Osteocyte (in vitro differentiated cells): Measurements from ENCODE around the gene CDK6. TPM values are rescaled to one million over a fixed set of nuclear protein-coding genes. Genes with fewer than 3 reads are reported as not detected.

ENCODE experiments used
- DNase-seq: peaks from one replicate; pipeline ENCODE4 v3.0.0; 2021; ENCODE audit warnings: mixed read lengths; ENCODE audit not compliant: unreplicated experiment; ENCODE audit errors: extremely low spot score
- H3K27ac Mint-ChIP-seq: one replicate; pipeline ENCODE4 v1.8.0; 2021; ENCODE audit warnings: mild to moderate bottlenecking, mixed read lengths; ENCODE audit not compliant: unreplicated experiment
- H3K27me3 Mint-ChIP-seq: one replicate; pipeline ENCODE4 v1.8.0; 2021; ENCODE audit warnings: mixed read lengths; ENCODE audit not compliant: unreplicated experiment
- H3K36me3 Mint-ChIP-seq: one replicate; pipeline ENCODE4 v1.8.0; 2021; ENCODE audit warnings: mixed read lengths; ENCODE audit not compliant: unreplicated experiment
- H3K4me1 Mint-ChIP-seq: one replicate; pipeline ENCODE4 v1.8.0; 2021; ENCODE audit warnings: mixed read lengths; ENCODE audit not compliant: unreplicated experiment
- H3K4me3 Mint-ChIP-seq: one replicate; pipeline ENCODE4 v1.8.0; 2021; ENCODE audit warnings: mild to moderate bottlenecking, moderate library complexity, mixed read lengths; ENCODE audit not compliant: unreplicated experiment
- H3K9me3 Mint-ChIP-seq: one replicate; pipeline ENCODE4 v1.8.0; 2021; ENCODE audit warnings: mixed read lengths; ENCODE audit not compliant: unreplicated experiment
- total RNA-seq: library from RNA; stranded (reverse); gene quantifications from 2 replicates; pipeline ENCODE4 v1.2.1, GENCODE V29; 2021
- TF ChIP-seq, protein P1 (sequence below): fragments of 200-600 bp; sonication (generic); IDR thresholded peaks from 2 replicates; pipeline ENCODE4 v1.5.0; 2021; ENCODE audit warnings: antibody characterized with exemption, mild to moderate bottlenecking, moderate library complexity

CDK6 gene
- total RNA-seq, 1 donor from 2014 or later: 53.6 TPM

GRCh38 chr7:92653136-92653535, 183.2 kb downstream of the CDK6 start:
- peaks cover 2% of the 10 kb centered on the region for H3K36me3 Mint-ChIP-seq
- TF ChIP-seq, protein P1, sequence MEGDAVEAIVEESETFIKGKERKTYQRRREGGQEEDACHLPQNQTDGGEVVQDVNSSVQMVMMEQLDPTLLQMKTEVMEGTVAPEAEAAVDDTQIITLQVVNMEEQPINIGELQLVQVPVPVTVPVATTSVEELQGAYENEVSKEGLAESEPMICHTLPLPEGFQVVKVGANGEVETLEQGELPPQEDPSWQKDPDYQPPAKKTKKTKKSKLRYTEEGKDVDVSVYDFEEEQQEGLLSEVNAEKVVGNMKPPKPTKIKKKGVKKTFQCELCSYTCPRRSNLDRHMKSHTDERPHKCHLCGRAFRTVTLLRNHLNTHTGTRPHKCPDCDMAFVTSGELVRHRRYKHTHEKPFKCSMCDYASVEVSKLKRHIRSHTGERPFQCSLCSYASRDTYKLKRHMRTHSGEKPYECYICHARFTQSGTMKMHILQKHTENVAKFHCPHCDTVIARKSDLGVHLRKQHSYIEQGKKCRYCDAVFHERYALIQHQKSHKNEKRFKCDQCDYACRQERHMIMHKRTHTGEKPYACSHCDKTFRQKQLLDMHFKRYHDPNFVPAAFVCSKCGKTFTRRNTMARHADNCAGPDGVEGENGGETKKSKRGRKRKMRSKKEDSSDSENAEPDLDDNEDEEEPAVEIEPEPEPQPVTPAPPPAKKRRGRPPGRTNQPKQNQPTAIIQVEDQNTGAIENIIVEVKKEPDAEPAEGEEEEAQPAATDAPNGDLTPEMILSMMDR: no peak

GRCh38 chr7:92652536-92652935, 183.8 kb downstream of the CDK6 start:
- no peak overlapping the region for H3K4me3 Mint-ChIP-seq
- no peaks in the 10 kb centered on the region for H3K9me3 Mint-ChIP-seq
- peaks cover 2% of the 10 kb centered on the region for H3K36me3 Mint-ChIP-seq
- TF ChIP-seq, protein P1: no peak
- no peak for DNase-seq
- H3K27ac Mint-ChIP-seq: no peak overlapping the region
- no peaks in the 10 kb centered on the region for H3K4me1 Mint-ChIP-seq
- no peaks in the 10 kb centered on the region for H3K27me3 Mint-ChIP-seq

More at GRCh38 chr7:92653136-92653535, 183.2 kb downstream of the CDK6 start:
- Mint-ChIP-seq H3K4me3 (no peak overlapping the region), H3K27me3 (no peaks in the 10 kb centered on the region), H3K4me1 (no peaks in the 10 kb centered on the region), H3K9me3 (no peaks in the 10 kb centered on the region), H3K27ac (no peak overlapping the region)
- no peak for DNase-seq

DNA sequence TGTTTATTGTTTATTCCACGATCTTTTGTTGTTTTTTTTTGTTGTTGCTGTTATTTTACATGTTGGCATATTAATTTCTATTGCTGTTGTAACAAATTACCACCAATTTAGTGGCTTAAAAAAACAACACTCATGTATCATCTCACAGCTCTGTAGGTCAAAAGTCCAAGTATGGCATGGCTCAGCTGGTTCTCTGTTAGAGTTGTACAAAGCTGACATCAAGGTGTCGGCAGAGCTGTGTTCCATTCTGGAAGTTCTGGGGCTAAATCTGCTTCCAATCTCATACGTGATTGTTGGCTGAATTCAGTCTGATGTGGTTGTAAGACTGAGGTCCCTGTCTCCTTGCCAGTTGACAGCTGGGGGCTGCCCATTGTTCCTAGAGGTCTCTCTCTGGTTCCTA, 186.0 kb downstream of the CDK6 start:
- H3K9me3 Mint-ChIP-seq: no peaks in the 10 kb centered on the region
- H3K27me3 Mint-ChIP-seq: no peaks in the 10 kb centered on the region
- H3K27ac Mint-ChIP-seq: no peak overlapping the region
- H3K4me1 Mint-ChIP-seq: peaks cover 1% of the 10 kb centered on the region
- DNase-seq: no peak
- peaks cover 4% of the 10 kb centered on the region for H3K36me3 Mint-ChIP-seq
- TF ChIP-seq, protein P1: no peak
- H3K4me3 Mint-ChIP-seq: no peak overlapping the region

- Mint-ChIP-seq H3K27me3 (no peaks in the 10 kb centered on the region), H3K9me3 (no peaks in the 10 kb centered on the region), H3K36me3 (peaks cover 4% of the 10 kb centered on the region), H3K27ac (no peak overlapping the region), H3K4me3 (no peak overlapping the region), H3K4me1 (peaks cover 1% of the 10 kb centered on the region)
- no peak for DNase-seq
- TF ChIP-seq, protein P1: no peak
These were observed 188.3 kb downstream of the CDK6 start for GRCh38 chr7:92648067-92648466.

DNA sequence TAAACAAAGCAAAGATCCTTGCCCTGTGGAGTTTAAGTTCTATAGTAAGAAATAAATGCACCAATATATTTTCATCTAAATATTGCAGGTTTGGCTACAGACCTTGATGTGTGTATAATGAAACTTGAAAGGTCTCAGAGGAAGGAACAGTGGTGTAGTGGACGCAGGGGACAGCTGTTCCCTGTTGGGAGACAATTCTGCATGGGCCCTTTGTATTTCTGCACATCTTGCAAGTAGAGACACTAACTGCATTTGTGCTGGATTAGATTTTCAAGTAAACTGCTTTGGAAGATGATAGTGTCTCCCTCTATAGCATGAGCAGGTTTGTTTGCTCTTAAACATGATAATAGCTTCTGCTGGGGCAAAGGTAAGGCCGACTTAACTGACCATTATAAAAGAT, 188.7 kb downstream of the CDK6 start:
- H3K9me3 Mint-ChIP-seq: no peaks in the 10 kb centered on the region
- H3K36me3 Mint-ChIP-seq: peaks cover 4% of the 10 kb centered on the region
- peaks cover 1% of the 10 kb centered on the region for H3K4me1 Mint-ChIP-seq
- no peak overlapping the region for H3K4me3 Mint-ChIP-seq
- no peak overlapping the region for H3K27ac Mint-ChIP-seq
- DNase-seq: no peak
- TF ChIP-seq, protein P1: no peak
- H3K27me3 Mint-ChIP-seq: no peaks in the 10 kb centered on the region
